Nephron (organoid): ENCODE measurements around the gene CDC42EP4.

Experiments used
- H3K27ac Mint-ChIP-seq, 3 experiments: 2 replicates each; pipeline ENCODE4 v1.8.0; 2020; ENCODE audit warnings: mixed read lengths in 3 of 3, mild to moderate bottlenecking in 2 of 3, moderate library complexity in 1 of 3
- H3K27me3 Mint-ChIP-seq: 2 replicates; pipeline ENCODE4 v1.8.0; 2021; ENCODE audit warnings: low read depth, mild to moderate bottlenecking, moderate library complexity, mixed read lengths
- H3K36me3 Mint-ChIP-seq: 2 replicates; pipeline ENCODE4 v1.8.0; 2020; ENCODE audit warnings: low read depth, mixed read lengths
- H3K4me1 Mint-ChIP-seq: 2 replicates; pipeline ENCODE4 v1.8.0; 2020; ENCODE audit warnings: mixed read lengths
- H3K4me3 Mint-ChIP-seq, 3 experiments: 2 replicates each; pipeline ENCODE4 v1.8.0; 2020; ENCODE audit warnings: mild to moderate bottlenecking in 3 of 3, mixed read lengths in 3 of 3, moderate library complexity in 2 of 3
- H3K9me3 Mint-ChIP-seq: 2 replicates; pipeline ENCODE4 v1.8.0; 2020; ENCODE audit warnings: mixed read lengths
- TF ChIP-seq, protein P1 (sequence below), 3 experiments: fragments of 200-600 bp; sonication (generic); IDR thresholded peaks; one replicate each; pipeline ENCODE4 v1.5.0; 2021; ENCODE audit warnings: antibody characterized with exemption in 3 of 3; ENCODE audit not compliant: unreplicated experiment in 3 of 3

Gene CDC42EP4

DNA sequence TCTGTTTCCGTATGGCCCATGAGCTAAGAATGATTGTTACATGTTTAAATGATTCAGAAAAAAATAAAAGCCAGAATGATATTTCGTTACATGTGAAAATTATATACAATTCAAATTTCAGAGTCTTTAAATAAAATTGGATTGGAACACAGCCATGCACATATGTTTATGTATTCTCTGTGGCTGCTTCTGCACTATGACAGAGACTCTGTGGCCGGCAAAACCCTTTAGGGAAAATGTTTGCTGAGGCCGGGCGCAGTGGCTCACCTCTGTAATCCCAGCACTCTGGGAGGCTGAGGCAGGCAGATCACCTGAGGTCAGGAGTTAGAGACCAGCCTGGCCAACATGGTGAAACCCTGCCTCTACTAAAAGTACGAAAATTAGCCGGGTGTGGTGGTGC is 15.9 kb upstream of the CDC42EP4 start:
- Mint-ChIP-seq H3K9me3 (no peaks in the 10 kb centered on the region), H3K27me3 (peaks cover 4% of the 10 kb centered on the region), H3K4me1 (peaks cover 38% of the 10 kb centered on the region), H3K36me3 (no peaks in the 10 kb centered on the region), H3K27ac (peak overlapping the region; percentile 10 to 87 (median 29)), H3K4me3 (no peak overlapping the region)
- TF ChIP-seq, protein P1, sequence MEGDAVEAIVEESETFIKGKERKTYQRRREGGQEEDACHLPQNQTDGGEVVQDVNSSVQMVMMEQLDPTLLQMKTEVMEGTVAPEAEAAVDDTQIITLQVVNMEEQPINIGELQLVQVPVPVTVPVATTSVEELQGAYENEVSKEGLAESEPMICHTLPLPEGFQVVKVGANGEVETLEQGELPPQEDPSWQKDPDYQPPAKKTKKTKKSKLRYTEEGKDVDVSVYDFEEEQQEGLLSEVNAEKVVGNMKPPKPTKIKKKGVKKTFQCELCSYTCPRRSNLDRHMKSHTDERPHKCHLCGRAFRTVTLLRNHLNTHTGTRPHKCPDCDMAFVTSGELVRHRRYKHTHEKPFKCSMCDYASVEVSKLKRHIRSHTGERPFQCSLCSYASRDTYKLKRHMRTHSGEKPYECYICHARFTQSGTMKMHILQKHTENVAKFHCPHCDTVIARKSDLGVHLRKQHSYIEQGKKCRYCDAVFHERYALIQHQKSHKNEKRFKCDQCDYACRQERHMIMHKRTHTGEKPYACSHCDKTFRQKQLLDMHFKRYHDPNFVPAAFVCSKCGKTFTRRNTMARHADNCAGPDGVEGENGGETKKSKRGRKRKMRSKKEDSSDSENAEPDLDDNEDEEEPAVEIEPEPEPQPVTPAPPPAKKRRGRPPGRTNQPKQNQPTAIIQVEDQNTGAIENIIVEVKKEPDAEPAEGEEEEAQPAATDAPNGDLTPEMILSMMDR (IDR thresholded peaks at IDR 0.05; ENCODE audit: unreplicated experiment in 3 of 3), result no peak

- TF ChIP-seq, protein P1 (IDR thresholded peaks at IDR 0.05; ENCODE audit: unreplicated experiment in 3 of 3), result no peak
- Mint-ChIP-seq H3K36me3 (no peaks in the 10 kb centered on the region), H3K9me3 (no peaks in the 10 kb centered on the region), H3K4me3 (peak overlapping the region in 1 of 3 experiments; percentile 22), H3K27ac (peak overlapping the region; percentile 59 to 91 (median 83)), H3K4me1 (peaks cover 51% of the 10 kb centered on the region), H3K27me3 (peaks cover 3% of the 10 kb centered on the region)
Measured at GRCh38 chr17:73325527-73325842, 13.7 kb upstream of the CDC42EP4 start.

GRCh38 chr17:73324711-73325526 is 13.1 kb upstream of the CDC42EP4 start:
- Mint-ChIP-seq H3K27me3 (peaks cover 3% of the 10 kb centered on the region), H3K9me3 (no peaks in the 10 kb centered on the region), H3K36me3 (no peaks in the 10 kb centered on the region), H3K4me3 (peak overlapping the region; percentile 4 to 32 (median 22)), H3K27ac (peak overlapping the region; percentile 59 to 91 (median 83)), H3K4me1 (peaks cover 56% of the 10 kb centered on the region)
- TF ChIP-seq, protein P1 (IDR thresholded peaks at IDR 0.05; ENCODE audit: unreplicated experiment in 3 of 3), result no peak

DNA sequence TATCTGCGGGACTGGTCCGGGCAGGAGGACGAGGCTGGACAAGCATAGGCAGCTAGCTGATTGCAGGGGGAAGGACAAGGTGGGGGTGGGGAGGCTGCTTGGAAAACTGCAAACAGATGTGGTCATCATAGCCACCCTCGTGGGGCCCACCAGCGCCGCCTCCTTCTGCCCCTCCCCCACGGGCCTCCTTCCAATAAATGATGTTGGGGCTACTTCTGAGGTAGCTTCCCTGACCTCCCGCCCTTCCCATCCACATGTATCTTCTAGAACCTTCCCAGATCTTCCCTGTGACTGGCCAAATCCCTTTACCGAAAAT is 12.3 kb upstream of the CDC42EP4 start:
- Mint-ChIP-seq H3K9me3 (no peaks in the 10 kb centered on the region), H3K4me3 (peak overlapping the region in 2 of 3 experiments; percentile 49 to 51), H3K27me3 (peaks cover 3% of the 10 kb centered on the region), H3K27ac (peak overlapping the region; percentile 59 to 91 (median 83)), H3K36me3 (no peaks in the 10 kb centered on the region), H3K4me1 (peaks cover 63% of the 10 kb centered on the region)
- TF ChIP-seq, protein P1 (IDR thresholded peaks at IDR 0.05; ENCODE audit: unreplicated experiment in 3 of 3), result no peak

DNA sequence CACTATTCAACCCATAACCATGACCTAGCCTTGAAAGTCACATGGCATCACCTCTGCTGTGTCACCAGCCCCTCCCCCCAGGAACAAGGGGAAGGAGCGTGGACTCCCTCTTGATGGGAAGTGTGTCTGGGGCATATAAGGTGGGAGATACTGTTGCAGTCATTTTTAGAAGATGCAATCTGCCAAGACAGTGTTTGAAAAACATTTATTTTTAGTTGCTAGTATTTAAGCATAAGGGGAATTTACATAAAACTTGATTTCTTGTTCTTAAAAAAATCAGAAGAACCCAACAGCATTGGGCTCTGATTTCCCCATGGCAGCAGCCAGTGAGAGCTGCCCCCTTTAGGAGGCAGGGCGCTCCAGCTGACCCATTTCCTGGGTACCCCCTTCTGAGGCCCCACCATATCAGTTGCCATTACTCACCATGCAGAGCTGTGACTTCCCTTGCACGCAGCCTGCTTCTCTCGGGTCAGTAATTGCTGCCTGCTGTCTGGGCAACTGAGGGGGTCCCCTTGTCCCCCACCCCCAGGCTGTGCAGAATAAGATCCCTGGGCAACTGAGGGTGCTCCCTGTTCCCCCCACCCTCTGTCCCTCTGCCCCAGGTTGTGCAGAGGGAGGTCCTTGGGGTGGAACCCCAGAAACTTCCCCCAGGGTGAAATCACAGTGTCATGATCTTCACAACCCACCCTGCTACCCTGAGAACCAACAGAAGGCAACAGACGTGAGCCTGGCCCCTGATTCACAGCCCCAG is 11.8 kb upstream of the CDC42EP4 start:
- H3K27me3 Mint-ChIP-seq, result peaks cover 3% of the 10 kb centered on the region
- peak overlapping the region; percentile 59 to 91 (median 83) for H3K27ac Mint-ChIP-seq
- no peaks in the 10 kb centered on the region for H3K9me3 Mint-ChIP-seq
- TF ChIP-seq, protein P1 (IDR thresholded peaks at IDR 0.05; ENCODE audit: unreplicated experiment in 3 of 3), result no peak
- peaks cover 63% of the 10 kb centered on the region for H3K4me1 Mint-ChIP-seq
- no peaks in the 10 kb centered on the region for H3K36me3 Mint-ChIP-seq
- H3K4me3 Mint-ChIP-seq, result peak overlapping the region in 2 of 3 experiments; percentile 49 to 51
